Ureter (tissue), 1 donor: ENCODE data around the gene CSDE1. TPM values are rescaled to one million over a fixed set of nuclear protein-coding genes. Genes with fewer than 3 reads are reported as not detected.

Experiments used
- total RNA-seq: library from RNA; stranded (reverse); gene quantifications from one replicate; pipeline ENCODE4 v1.2.4, GENCODE V29; 2023
- donor health status: DM: yes; HTN: yes; CAD: no.

The CSDE1 gene
- total RNA-seq, 1 donor from 2014 or later: 612 TPM

Other genes starting within 250 kb of the CSDE1 start
- 78.5 TPM for gene TRIM33, start 246.8 kb downstream of the CSDE1 start, total RNA-seq
- 46.0 TPM for gene BCAS2, start 176.4 kb downstream of the CSDE1 start, total RNA-seq
- gene DENND2C, start 87.9 kb downstream of the CSDE1 start, total RNA-seq: 8.4 TPM
- gene AMPD1, start 62.4 kb downstream of the CSDE1 start, total RNA-seq: 0.86 TPM
- gene NRAS, start 41.2 kb downstream of the CSDE1 start, total RNA-seq: 21.7 TPM
- 40.6 TPM for gene SIKE1, start 22.7 kb upstream of the CSDE1 start, total RNA-seq
- gene SYCP1, start 96.9 kb upstream of the CSDE1 start, total RNA-seq: not detected